SK-N-SH (cell line): ENCODE measurements around the gene LYL1. TPM values are rescaled to one million over a fixed set of nuclear protein-coding genes. Genes with fewer than 3 reads are reported as not detected.

Experiments used
- CTCF ChIA-PET: fragments of 300-600, 350-600 bp; formaldehyde crosslinking; extraction: SDS; loops from one replicate; lab custom pipeline; 2021; lab: Yijun Ruan, JAX
- POLR2A ChIA-PET: fragments of 350-600 bp; sonication (Branson Sonifier 250); formaldehyde crosslinking; extraction: SDS; loops from one replicate; lab custom pipeline; 2020; ENCODE audit warnings: antibody characterized with exemption, inconsistent platforms; lab: Yijun Ruan, JAX
- DNase-seq: peaks from one replicate; pipeline ENCODE4 v3.0.0; 2012
- H2AFZ ChIP-seq: fragments of 200-600 bp; sonication (generic); 2 replicates; pipeline ENCODE4 v1.8.1; 2016; ENCODE audit warnings: antibody characterized with exemption, mild to moderate bottlenecking, low read depth
- H3F3A ChIP-seq: fragments of 200-600 bp; sonication (generic); replicated peaks from 2 replicates; pipeline ENCODE3; 2016; ENCODE audit warnings: antibody characterized with exemption, mild to moderate bottlenecking; ENCODE audit not compliant: insufficient read depth
- H3K27ac ChIP-seq, 2 experiments: fragments of 200-500 bp in 1 of 2; fragments of 200-600 bp in 1 of 2; sonication (Bioruptor generic) in 1 of 2; sonication (generic), shearing (Covaris generic) in 1 of 2; 2 replicates each; pipeline versions ENCODE4 v1.5.1 to v1.6.1; 2014 to 2016; ENCODE audit warnings: low read depth in 2 of 2, inconsistent platforms in 1 of 2, low read length in 1 of 2, mild to moderate bottlenecking in 1 of 2, mixed read lengths in 1 of 2
- H3K27me3 ChIP-seq: fragments of 200-600 bp; sonication (generic), shearing (Covaris generic); 2 replicates; pipeline ENCODE4 v1.6.1; 2016; ENCODE audit warnings: mixed run types; ENCODE audit not compliant: insufficient read depth
- H3K36me3 ChIP-seq, 2 experiments: fragments of 200-500 bp in 1 of 2; fragments of 200-600 bp in 1 of 2; sonication (Bioruptor generic) in 1 of 2; sonication (generic) in 1 of 2; replicated peaks in 1 of 2; 2 replicates each; pipeline versions ENCODE3 to v1.5.1; 2014 to 2016; ENCODE audit warnings: low read length in 1 of 2, mild to moderate bottlenecking in 1 of 2; ENCODE audit not compliant: insufficient read depth in 2 of 2, control insufficient read depth in 1 of 2
- H3K4me1 ChIP-seq, 2 experiments: fragments of 200-500 bp in 1 of 2; fragments of 200-600 bp in 1 of 2; sonication (Bioruptor generic) in 1 of 2; sonication (generic), shearing (Covaris generic) in 1 of 2; 2 replicates each; pipeline versions ENCODE4 v1.5.1 to v1.6.1; 2014 to 2016; ENCODE audit warnings: low read depth in 1 of 2, low read length in 1 of 2, mixed run types in 1 of 2; ENCODE audit not compliant: insufficient read depth in 2 of 2, control insufficient read depth in 1 of 2
- H3K4me2 ChIP-seq: fragments of 200-600 bp; sonication (generic), shearing (Covaris generic); 2 replicates; pipeline ENCODE4 v1.6.1; 2017; ENCODE audit warnings: mixed run types
- H3K4me3 ChIP-seq, 2 experiments: fragments of 200-500 bp in 1 of 2; fragments of 200-600 bp in 1 of 2; sonication (Bioruptor generic) in 1 of 2; sonication (generic), shearing (Covaris generic) in 1 of 2; 2 replicates each; pipeline versions ENCODE4 v1.5.1 to v1.8.1; 2014 to 2016; ENCODE audit warnings: low read depth in 2 of 2, inconsistent platforms in 1 of 2, low read length in 1 of 2, mild to moderate bottlenecking in 1 of 2, mixed read lengths in 1 of 2, moderate library complexity in 1 of 2
- H3K79me2 ChIP-seq: fragments of 200-600 bp; sonication (generic); 2 replicates; pipeline ENCODE4 v1.8.1; 2017; ENCODE audit warnings: mild to moderate bottlenecking; ENCODE audit not compliant: insufficient read depth
- H3K9ac ChIP-seq: fragments of 200-600 bp; sonication (generic); 2 replicates; pipeline ENCODE4 v1.6.1; 2017; ENCODE audit warnings: mixed run types
- H3K9me2 ChIP-seq: fragments of 200-600 bp; sonication (generic); 2 replicates; pipeline ENCODE4 v1.6.1; 2017; ENCODE audit warnings: mixed run types
- H3K9me3 ChIP-seq: fragments of 200-600 bp; sonication (generic); 2 replicates; pipeline ENCODE4 v1.6.1; 2017; ENCODE audit warnings: mixed run types, mild to moderate bottlenecking, moderate library complexity
- H4K20me1 ChIP-seq: fragments of 200-600 bp; sonication (generic); 2 replicates; pipeline ENCODE4 v1.6.1; 2017; ENCODE audit warnings: mild to moderate bottlenecking, mixed run types; ENCODE audit not compliant: insufficient read depth
- ELF1 ChIP-seq: IDR thresholded peaks from 2 replicates; pipeline ENCODE4 v1.4.0; 2012
- EP300 ChIP-seq, 2 experiments: IDR thresholded peaks; 2 replicates each; pipeline versions ENCODE4 v1.4.0 to v1.6.1; 2012; ENCODE audit warnings: borderline replicate concordance in 1 of 2, low read depth in 1 of 2, low read length in 1 of 2
- FOSL2 ChIP-seq: IDR thresholded peaks from 2 replicates; pipeline ENCODE4 v1.4.0; 2012; ENCODE audit warnings: low read depth, mild to moderate bottlenecking, moderate library complexity, borderline replicate concordance
- FOXJ3 ChIP-seq: sonication (generic); formaldehyde crosslinking; IDR thresholded peaks from 2 replicates; pipeline ENCODE4 v1.5.1; 2020; ENCODE audit warnings: mild to moderate bottlenecking, missing genetic modification reagents
- GATA2 ChIP-seq: sonication (generic); formaldehyde crosslinking; IDR thresholded peaks from 2 replicates; pipeline ENCODE4 v1.5.0; 2020; ENCODE audit warnings: mild to moderate bottlenecking, missing genetic modification reagents
- JUND ChIP-seq: IDR thresholded peaks from 2 replicates; pipeline ENCODE4 v1.4.0; 2012
- MEF2A ChIP-seq: IDR thresholded peaks from 2 replicates; pipeline ENCODE4 v1.4.0; 2012; ENCODE audit warnings: low read depth, borderline replicate concordance
- MXI1 ChIP-seq: IDR thresholded peaks from 2 replicates; pipeline ENCODE4 v1.6.1; 2012; ENCODE audit warnings: mild to moderate bottlenecking, low read depth, low read length, improper control_type of control experiment
- NRF1 ChIP-seq: IDR thresholded peaks from 2 replicates; pipeline ENCODE4 v1.6.1; 2012; ENCODE audit warnings: low read depth, mild to moderate bottlenecking, low read length
- POLR2AphosphoS5 ChIP-seq: IDR thresholded peaks from 2 replicates; pipeline ENCODE4 v1.6.1; 2012; ENCODE audit warnings: low read depth, low read length
- RAD21 ChIP-seq: IDR thresholded peaks from 2 replicates; pipeline ENCODE4 v1.6.1; 2012; ENCODE audit warnings: mild to moderate bottlenecking, low read length
- RCOR1 ChIP-seq: fragments of 150-350 bp; IDR thresholded peaks from 2 replicates; pipeline ENCODE4 v1.6.1; 2017; ENCODE audit warnings: antibody characterized with exemption, low read length
- RFX5 ChIP-seq: IDR thresholded peaks from 2 replicates; pipeline ENCODE4 v1.6.1; 2012; ENCODE audit warnings: mild to moderate bottlenecking, improper control_type of control experiment, low read length
- RXRA ChIP-seq: IDR thresholded peaks from 2 replicates; pipeline ENCODE4 v1.4.0; 2012; ENCODE audit warnings: low read depth, mild to moderate bottlenecking, borderline replicate concordance
- SIN3A ChIP-seq: IDR thresholded peaks from 2 replicates; pipeline ENCODE4 v1.6.1; 2012; ENCODE audit warnings: low read depth, mild to moderate bottlenecking, low read length, moderate library complexity, borderline replicate concordance
- SMC3 ChIP-seq: IDR thresholded peaks from 2 replicates; pipeline ENCODE4 v1.6.1; 2012; ENCODE audit warnings: low read depth, low read length, improper control_type of control experiment
- TAF1 ChIP-seq: IDR thresholded peaks from 2 replicates; pipeline ENCODE4 v1.6.1; 2012; ENCODE audit warnings: low read depth, mild to moderate bottlenecking, low read length, moderate library complexity, borderline replicate concordance
- YY1 ChIP-seq: IDR thresholded peaks from 2 replicates; pipeline ENCODE4 v1.4.0; 2012; ENCODE audit warnings: low read depth, mild to moderate bottlenecking
- WGBS: methylation state at CpG from one replicate; pipeline ENCODE4 v1.1.6; 2017; ENCODE audit warnings: low lambda C conversion rate; 5-methylcytosine and 5-hydroxymethylcytosine counted together
- polyA plus RNA-seq, 3 experiments: library from polyadenylated mRNA; depleted of rRNA; stranded (reverse); fragments of >200 nt; gene quantifications; 2 replicates each; pipeline ENCODE4 v1.2.3, GENCODE V29; 2012
- TF ChIP-seq, protein P1 (sequence below): IDR thresholded peaks from 2 replicates; pipeline ENCODE4 v1.4.0; 2012; ENCODE audit warnings: low read depth
- TF ChIP-seq, protein P2 (sequence below): IDR thresholded peaks from 2 replicates; pipeline ENCODE4 v1.6.1; 2012; ENCODE audit warnings: mild to moderate bottlenecking, low read depth, low read length, moderate library complexity
- TF ChIP-seq, protein P3 (sequence below): fragments of 150-350 bp; IDR thresholded peaks from 2 replicates; pipeline ENCODE4 v1.6.1; 2016; ENCODE audit warnings: mild to moderate bottlenecking, low read depth, low read length
- TF ChIP-seq, protein P4 (sequence below): IDR thresholded peaks from 2 replicates; pipeline ENCODE4 v1.4.0; 2012; ENCODE audit warnings: low read depth, borderline replicate concordance
- TF ChIP-seq, protein P5 (sequence below): IDR thresholded peaks from 2 replicates; pipeline ENCODE4; 2012
- TF ChIP-seq, protein P6 (sequence below): fragments of 200-600 bp; sonication (generic); IDR thresholded peaks from 2 replicates; pipeline ENCODE4 v1.6.1; 2017; ENCODE audit warnings: antibody characterized with exemption, mild to moderate bottlenecking, moderate library complexity

The LYL1 gene
- polyA plus RNA-seq, 1 of the 3 experiments (the other 2 are of a cell fraction): 2.2 TPM

DNA sequence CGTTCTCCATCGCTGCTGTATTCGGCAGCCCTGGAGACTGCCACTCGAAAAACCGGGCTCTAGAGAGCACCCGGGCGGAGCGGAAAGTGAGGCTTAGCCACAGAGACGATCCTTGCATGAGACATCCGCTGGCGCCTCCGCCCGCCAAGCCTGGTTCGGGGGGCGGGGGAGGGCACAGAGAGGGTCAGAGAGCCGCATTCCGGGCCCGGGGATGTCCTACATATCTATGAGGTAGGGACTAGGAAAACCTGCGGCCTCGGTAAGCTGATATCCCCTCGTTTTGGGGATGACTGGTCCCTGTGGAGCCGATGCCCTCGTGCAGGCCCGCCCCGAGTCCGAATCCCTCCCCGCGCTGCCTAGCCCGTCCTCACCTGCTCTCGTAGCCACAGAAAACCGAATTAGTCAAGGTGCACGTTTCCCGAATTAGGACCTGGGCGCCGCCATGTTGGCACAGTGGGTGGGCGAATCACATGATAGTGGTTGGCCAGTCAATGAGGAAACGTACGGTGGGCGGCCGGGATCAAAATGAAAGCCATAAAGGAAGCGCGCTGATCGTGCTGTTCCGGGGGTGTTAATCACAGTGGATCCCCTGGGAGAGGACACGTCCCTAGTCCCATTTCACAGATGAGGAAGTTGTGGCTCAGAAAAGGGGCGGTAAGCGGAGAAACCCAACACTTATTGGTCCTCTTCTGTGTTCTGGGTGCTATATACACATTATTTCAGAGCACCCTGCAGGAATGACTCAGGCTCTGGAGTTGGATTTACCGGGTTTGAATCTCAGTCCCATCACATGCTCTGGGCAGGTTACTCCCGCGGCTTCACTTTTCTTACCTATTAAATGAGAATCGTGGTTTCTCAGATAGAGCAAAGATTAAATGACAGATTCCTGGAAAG, 13.9 kb upstream of the LYL1 start, which contains the start of gene TRMT1:
TSS of gene TRMT1 (minus strand) at position 459 of the 894 bp plus-strand sequence. CDS start at position 118, 341 bp downstream.
- Histone ChIP-seq H3K9me3 (no peaks in the 10 kb centered on the region), H3F3A (peaks cover 4% of the 10 kb centered on the region), H3K4me3 (peak within 1 kb of the TSS; percentile 94 to 97), H3K36me3 (peaks cover 11 to 12% of the 10 kb centered on the region in 2 experiments), H3K27ac (peak within 1 kb of the TSS; percentile 55 to 65), H3K9me2 (no peaks in the 10 kb centered on the region), H3K9ac (peak within 1 kb of the TSS; percentile 91), H3K4me1 (peaks cover 22 to 27% of the 10 kb centered on the region in 2 experiments; a peak in 2 of 4 replicates), H3K27me3 (no peaks in the 10 kb centered on the region), H2AFZ (peak within 1 kb of the TSS; percentile 98), H3K79me2 (peaks cover 58% of the 10 kb centered on the region), H3K4me2 (peak within 1 kb of the TSS; percentile 80), H4K20me1 (peaks cover 27% of the 10 kb centered on the region)
- ChIA-PET POLR2A (no interaction called here), CTCF (interaction anchor here (1.2 to 4.0 kb wide), 4 partner anchors 12 to 139 kb away, joined by 3 to 20 read pairs (median 8); no protein-coding TSS in a partner anchor)
- WGBS: 1% methylated on average over 31 of the region's 51 CpGs
- peak; percentile 94 for DNase-seq
- TF ChIP-seq NRF1 (no peak), RAD21 (no peak), RCOR1 (peak; percentile 88), GATA2 (CRISPR knock-in tag) (no peak), POLR2AphosphoS5 (peak; percentile 51; the same call in 1 of the 2 replicates), FOXJ3 (CRISPR knock-in tag) (no peak), EP300 (IDR thresholded peaks at IDR 0.05; ENCODE audit: borderline replicate concordance in 1 of 2, low read depth in 1 of 2, low read length in 1 of 2) (no peak), SIN3A (peak; percentile 94), JUND (no peak), SMC3 (no peak), ELF1 (peak; percentile 88), RXRA (no peak), MXI1 (peak; percentile 100), MEF2A (no peak), RFX5 (no peak), TAF1 (peak; percentile 70), FOSL2 (peak; percentile 9; the same call in 1 of the 2 replicates), YY1 (peak; percentile 99)
- TF ChIP-seq, protein P1, sequence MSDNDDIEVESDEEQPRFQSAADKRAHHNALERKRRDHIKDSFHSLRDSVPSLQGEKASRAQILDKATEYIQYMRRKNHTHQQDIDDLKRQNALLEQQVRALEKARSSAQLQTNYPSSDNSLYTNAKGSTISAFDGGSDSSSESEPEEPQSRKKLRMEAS: peak; percentile 98
- TF ChIP-seq, protein P2, sequence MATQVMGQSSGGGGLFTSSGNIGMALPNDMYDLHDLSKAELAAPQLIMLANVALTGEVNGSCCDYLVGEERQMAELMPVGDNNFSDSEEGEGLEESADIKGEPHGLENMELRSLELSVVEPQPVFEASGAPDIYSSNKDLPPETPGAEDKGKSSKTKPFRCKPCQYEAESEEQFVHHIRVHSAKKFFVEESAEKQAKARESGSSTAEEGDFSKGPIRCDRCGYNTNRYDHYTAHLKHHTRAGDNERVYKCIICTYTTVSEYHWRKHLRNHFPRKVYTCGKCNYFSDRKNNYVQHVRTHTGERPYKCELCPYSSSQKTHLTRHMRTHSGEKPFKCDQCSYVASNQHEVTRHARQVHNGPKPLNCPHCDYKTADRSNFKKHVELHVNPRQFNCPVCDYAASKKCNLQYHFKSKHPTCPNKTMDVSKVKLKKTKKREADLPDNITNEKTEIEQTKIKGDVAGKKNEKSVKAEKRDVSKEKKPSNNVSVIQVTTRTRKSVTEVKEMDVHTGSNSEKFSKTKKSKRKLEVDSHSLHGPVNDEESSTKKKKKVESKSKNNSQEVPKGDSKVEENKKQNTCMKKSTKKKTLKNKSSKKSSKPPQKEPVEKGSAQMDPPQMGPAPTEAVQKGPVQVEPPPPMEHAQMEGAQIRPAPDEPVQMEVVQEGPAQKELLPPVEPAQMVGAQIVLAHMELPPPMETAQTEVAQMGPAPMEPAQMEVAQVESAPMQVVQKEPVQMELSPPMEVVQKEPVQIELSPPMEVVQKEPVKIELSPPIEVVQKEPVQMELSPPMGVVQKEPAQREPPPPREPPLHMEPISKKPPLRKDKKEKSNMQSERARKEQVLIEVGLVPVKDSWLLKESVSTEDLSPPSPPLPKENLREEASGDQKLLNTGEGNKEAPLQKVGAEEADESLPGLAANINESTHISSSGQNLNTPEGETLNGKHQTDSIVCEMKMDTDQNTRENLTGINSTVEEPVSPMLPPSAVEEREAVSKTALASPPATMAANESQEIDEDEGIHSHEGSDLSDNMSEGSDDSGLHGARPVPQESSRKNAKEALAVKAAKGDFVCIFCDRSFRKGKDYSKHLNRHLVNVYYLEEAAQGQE: peak; percentile 68
- TF ChIP-seq, protein P3, sequence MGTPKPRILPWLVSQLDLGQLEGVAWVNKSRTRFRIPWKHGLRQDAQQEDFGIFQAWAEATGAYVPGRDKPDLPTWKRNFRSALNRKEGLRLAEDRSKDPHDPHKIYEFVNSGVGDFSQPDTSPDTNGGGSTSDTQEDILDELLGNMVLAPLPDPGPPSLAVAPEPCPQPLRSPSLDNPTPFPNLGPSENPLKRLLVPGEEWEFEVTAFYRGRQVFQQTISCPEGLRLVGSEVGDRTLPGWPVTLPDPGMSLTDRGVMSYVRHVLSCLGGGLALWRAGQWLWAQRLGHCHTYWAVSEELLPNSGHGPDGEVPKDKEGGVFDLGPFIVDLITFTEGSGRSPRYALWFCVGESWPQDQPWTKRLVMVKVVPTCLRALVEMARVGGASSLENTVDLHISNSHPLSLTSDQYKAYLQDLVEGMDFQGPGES: no peak
- TF ChIP-seq, protein P4, sequence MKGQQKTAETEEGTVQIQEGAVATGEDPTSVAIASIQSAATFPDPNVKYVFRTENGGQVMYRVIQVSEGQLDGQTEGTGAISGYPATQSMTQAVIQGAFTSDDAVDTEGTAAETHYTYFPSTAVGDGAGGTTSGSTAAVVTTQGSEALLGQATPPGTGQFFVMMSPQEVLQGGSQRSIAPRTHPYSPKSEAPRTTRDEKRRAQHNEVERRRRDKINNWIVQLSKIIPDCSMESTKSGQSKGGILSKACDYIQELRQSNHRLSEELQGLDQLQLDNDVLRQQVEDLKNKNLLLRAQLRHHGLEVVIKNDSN: peak; percentile 97
- TF ChIP-seq, protein P5, sequence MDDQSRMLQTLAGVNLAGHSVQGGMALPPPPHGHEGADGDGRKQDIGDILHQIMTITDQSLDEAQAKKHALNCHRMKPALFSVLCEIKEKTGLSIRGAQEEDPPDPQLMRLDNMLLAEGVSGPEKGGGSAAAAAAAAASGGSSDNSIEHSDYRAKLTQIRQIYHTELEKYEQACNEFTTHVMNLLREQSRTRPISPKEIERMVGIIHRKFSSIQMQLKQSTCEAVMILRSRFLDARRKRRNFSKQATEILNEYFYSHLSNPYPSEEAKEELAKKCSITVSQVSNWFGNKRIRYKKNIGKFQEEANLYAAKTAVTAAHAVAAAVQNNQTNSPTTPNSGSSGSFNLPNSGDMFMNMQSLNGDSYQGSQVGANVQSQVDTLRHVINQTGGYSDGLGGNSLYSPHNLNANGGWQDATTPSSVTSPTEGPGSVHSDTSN: peak; percentile 34; the same call in 1 of the 2 replicates
- TF ChIP-seq, protein P6, sequence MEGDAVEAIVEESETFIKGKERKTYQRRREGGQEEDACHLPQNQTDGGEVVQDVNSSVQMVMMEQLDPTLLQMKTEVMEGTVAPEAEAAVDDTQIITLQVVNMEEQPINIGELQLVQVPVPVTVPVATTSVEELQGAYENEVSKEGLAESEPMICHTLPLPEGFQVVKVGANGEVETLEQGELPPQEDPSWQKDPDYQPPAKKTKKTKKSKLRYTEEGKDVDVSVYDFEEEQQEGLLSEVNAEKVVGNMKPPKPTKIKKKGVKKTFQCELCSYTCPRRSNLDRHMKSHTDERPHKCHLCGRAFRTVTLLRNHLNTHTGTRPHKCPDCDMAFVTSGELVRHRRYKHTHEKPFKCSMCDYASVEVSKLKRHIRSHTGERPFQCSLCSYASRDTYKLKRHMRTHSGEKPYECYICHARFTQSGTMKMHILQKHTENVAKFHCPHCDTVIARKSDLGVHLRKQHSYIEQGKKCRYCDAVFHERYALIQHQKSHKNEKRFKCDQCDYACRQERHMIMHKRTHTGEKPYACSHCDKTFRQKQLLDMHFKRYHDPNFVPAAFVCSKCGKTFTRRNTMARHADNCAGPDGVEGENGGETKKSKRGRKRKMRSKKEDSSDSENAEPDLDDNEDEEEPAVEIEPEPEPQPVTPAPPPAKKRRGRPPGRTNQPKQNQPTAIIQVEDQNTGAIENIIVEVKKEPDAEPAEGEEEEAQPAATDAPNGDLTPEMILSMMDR: no peak
